Fibroblast of skin of scalp (primary cell): Measurements from ENCODE around the gene TOP2A.

Experiments
- DNase-seq: peaks from one replicate; pipeline ENCODE4 v3.0.0-alpha.2; 2013

TOP2A gene

GRCh38 chr17:40356990-40357881, 60.5 kb downstream of the TOP2A start:
- no peak for DNase-seq

GRCh38 chr17:40355804-40356758, 61.6 kb downstream of the TOP2A start:
- no peak for DNase-seq

DNA sequence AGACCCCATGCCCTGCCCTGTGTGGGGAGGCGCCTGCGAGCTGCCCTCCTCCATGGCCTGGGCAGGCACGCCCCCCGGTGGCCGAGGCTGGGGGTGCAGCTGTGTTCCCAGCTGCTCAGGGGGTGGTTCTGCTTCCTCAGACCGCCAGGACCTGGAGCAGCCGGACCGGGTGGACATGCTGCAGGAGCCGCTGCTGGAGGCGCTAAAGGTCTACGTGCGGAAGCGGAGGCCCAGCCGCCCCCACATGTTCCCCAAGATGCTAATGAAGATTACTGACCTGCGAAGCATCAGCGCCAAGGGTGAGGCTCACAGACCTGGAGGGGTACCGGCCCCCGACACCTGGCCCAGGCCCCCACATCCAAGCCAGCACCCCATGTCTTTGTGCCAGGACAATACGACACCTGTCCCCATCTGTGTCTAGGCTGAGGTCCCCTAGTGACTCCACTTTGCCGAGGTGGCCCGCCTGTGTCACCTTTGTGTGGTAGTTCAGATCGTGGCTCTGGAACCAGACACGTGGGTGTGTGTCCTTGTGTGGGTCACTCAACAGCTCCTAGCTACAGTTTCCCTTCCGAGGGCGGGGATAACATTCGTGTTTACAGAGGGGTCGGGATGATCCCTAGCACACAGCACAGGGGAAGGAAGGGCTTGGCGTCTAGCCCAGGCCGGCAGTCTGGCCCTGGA, 62.4 kb downstream of the TOP2A start:
- peak; percentile 61 for DNase-seq

DNA sequence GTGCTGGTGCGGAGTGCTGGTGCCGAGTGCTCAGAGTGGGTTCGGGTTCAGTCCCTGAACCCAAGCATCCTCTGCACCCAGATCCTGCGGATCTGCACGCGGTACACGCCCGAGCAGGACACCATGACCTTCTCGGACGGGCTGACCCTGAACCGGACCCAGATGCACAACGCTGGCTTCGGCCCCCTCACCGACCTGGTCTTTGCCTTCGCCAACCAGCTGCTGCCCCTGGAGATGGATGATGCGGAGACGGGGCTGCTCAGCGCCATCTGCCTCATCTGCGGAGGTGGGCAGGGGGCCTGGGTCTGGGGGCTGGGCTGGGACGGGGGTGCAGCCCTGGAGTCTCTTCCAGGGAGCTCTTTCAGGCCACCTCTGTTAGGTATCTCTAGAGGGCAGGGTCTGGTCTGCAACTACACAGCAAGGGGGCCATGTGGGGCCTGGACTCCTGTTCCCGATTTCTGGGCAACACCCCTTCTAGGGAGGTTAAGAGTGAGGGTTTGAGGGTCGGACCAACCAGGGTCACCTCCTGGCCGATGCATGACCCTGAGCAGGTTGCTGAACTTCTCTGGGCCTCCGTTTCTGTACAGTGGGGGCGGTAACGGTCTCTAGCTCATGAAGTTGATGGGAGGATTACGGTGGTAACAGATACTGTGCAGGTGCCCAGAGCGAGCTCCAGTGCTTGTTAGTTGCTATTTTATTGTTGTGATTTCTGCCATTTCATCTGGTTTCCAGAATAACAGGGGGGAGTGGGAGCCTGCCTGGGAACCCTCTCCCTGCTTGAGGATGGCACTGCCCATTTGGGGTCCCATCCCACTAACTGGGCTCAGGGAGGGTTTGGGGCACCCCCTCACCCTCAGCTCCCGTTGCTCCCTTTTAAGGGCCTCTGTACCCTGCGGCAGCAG, 63.2 kb downstream of the TOP2A start:
- DNase-seq: no peak

DNA sequence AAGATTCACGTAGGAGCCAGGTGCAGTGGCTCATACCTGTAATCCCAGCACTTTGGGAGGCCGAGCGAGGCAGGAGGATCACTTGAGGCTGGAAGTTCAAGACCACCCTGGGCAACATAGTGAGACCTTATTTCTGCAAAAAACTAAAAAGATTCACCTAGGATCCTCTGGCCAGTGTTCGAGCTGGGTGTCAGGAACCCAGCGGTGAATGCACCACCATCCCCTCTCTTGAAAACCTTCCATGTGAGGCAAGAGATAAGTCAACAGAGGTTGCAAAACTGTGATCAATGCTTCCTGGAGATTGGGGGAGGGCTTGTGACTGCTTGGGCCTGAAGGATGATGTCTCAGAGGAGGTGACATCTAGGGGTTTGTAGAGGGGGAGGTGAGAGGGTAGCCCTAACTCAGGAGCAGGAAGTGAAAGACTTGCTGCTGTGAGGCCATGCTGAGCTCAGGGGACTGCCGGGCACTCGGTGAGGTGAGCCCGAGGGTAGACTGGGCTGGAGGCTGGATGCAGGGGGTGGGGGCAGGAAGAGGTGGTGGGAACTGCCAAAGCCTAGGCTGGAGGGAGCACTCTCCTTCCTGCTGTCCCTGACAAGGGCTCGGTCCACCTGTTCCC, 64.8 kb downstream of the TOP2A start:
- DNase-seq: no peak

GRCh38 chr17:40352237-40352778, 65.4 kb downstream of the TOP2A start:
- no peak for DNase-seq

GRCh38 chr17:40351359-40352236, 66.1 kb downstream of the TOP2A start:
- no peak for DNase-seq

- no peak for DNase-seq
Observed at GRCh38 chr17:40350689-40351358, 66.9 kb downstream of the TOP2A start.

DNA sequence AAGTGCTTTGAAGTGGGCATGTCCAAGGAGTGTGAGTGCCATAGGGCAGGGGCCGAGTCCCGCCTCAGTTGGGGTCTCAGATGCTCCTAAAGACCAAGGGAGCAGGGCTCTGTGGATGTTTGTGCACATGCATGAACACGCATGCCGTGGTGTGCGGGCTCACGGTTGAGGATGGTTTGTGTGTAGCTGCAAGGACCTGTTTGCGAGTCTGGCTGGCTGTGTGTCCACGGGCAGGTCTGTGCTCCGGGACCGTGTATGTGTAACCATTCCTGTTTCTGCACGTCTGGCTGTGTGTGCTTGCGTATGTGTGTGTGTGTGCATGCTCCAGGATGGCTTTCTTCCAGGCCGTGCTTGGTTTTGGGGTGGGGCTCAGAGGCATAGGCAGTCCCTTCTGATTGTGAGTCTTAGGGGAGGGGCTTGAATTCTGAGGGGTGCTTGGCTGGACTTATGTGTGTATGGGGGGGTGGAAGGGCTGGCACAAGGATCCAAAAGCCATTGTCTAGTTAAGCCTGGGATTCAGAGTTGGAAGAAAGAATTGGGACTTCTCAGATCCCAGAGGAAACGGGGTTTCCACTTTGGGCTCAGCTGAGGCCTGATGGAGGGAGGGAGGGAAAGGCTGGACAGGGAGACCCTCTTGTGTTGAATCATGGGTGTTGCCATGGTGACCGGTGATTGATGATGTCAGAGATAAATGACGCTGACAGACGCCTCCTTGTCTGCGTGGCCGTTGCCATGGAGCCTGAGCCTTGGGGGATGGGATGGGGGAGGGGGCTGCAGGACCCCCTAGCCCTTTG, 67.6 kb downstream of the TOP2A start:
- DNase-seq: peak; percentile 53

DNA sequence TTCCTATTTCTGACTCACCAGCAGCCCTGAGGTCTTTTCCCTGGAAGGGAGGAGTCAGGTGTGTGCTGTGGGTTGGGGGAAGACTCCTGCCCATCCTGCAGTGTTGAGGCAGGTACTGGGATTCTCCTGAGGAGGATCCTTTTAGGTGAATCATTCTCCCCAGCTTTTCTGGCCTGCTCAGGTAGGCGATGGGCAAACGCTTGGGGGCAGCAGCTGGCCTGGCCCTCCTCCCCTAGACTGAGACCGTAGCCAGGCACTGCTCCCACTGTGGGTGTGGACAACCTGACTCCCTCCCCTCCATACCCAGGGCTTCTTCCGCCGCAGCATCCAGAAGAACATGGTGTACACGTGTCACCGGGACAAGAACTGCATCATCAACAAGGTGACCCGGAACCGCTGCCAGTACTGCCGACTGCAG, 68.2 kb downstream of the TOP2A start:
- no peak for DNase-seq

- DNase-seq: no peak
Observed at GRCh38 chr17:40348562-40349476, 68.9 kb downstream of the TOP2A start.

GRCh38 chr17:40348136-40348504, 69.6 kb downstream of the TOP2A start:
- no peak for DNase-seq

GRCh38 chr17:40347319-40348135, 70.2 kb downstream of the TOP2A start:
- DNase-seq: no peak

DNA sequence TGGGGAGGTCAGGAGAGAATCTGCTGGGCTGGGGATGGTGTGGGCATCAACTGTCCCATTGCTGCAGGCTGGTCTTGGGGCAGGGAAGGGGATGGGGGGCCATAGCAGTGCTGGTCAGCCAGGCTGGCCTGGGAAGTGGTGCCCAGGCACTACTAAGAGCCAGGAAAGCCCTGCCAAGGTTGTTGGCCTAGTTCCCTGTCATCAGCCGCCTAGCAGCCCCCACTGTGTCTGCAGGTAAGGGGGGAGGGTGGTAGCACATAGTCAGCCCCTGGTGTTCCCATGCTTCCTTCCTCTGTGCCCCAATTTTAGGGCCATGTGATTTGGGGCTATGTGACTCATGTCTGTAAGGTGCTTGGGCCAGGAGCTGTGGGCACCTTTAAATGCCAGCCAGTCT, 70.9 kb downstream of the TOP2A start:
- DNase-seq: no peak

DNA sequence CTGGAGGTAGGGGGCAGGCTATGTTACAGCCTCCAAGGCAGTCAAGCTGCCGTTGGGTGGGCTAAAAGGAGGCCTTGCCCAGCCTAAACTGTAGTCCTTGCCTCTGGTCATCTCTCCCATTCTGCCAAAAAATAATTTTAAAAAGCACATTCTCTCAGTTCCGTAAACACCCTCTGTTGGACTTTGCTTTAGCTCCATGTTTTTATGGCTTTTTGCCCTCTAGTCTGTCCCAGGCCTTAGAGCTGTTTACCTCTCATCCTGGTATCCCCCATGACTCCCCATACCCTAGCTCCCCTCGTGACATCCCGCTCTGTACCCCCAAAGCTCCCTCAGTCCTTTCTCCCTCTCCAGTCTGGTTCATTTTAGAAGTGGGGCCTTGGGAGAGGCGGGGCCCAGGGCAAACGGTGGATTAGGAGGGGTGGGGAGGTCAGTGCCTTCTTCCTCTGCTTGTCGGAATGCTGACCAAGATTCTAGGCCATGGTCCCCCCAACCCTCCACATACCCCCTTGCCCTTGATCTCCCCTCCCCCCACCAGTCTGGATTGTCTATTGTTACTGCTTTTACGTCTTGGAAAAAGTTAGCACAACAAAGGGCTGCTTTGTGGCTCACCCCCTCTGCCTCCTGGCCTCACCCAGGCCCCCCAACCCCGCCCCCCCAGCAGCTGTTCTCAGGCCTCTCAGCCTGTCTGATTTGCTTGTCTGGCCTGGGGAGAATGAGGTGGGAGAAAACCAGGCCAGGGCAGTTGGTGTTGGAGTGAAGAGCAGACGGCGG, 71.5 kb downstream of the TOP2A start:
- DNase-seq: no peak
